ENCODE results near the gene H1-8.

DNA sequence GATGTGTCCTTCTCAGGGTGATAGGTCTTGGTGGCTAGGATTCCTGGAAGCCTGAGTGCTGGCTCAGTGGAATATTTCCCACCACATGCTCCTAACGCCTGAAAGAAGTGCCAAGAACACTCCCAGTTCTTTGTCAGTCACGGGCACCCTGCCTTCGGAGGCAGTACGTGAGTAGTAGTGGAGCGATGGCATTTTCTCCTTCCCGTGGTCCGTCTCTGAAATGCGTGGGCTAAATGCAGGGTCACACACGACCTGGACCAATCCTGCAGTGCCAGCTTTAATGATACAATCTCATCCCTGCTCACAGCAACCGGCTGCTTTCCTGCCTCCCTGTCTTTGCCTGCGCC, 14.5 kb downstream of the H1-8 start:
- TF ChIP-seq CTCF (conservative IDR thresholded peaks at IDR 0.05; ENCODE audit: low read depth, low read length) = no peak
- TF ChIP-seq EZH2 (IDR thresholded peaks at IDR 0.05; ENCODE audit: low read length, unreplicated experiment) = no peak

Measured in PC-3 (cell line).